Tibial nerve (tissue), 3 donors: ENCODE results near the gene CYP4F8.

ENCODE experiments used
- POLR2A ChIP-seq, 2 donors: fragments of 450-650 bp; IDR thresholded peaks; one replicate each; pipeline ENCODE4 v1.6.1; 2017; ENCODE audit warnings: antibody characterized with exemption in 2 of 2, mild to moderate bottlenecking in 2 of 2, moderate library complexity in 2 of 2
- TF ChIP-seq, protein P1 (sequence below), 5 experiments: fragments of 200-600 bp in 3 of 5; fragments of 450-650 bp in 2 of 5; sonication (generic) in 3 of 5; IDR thresholded peaks; one replicate each; pipeline ENCODE4 v1.5.1; 2016 to 2019; ENCODE audit warnings: antibody characterized with exemption in 5 of 5, mild to moderate bottlenecking in 3 of 5, moderate library complexity in 2 of 5

DNA sequence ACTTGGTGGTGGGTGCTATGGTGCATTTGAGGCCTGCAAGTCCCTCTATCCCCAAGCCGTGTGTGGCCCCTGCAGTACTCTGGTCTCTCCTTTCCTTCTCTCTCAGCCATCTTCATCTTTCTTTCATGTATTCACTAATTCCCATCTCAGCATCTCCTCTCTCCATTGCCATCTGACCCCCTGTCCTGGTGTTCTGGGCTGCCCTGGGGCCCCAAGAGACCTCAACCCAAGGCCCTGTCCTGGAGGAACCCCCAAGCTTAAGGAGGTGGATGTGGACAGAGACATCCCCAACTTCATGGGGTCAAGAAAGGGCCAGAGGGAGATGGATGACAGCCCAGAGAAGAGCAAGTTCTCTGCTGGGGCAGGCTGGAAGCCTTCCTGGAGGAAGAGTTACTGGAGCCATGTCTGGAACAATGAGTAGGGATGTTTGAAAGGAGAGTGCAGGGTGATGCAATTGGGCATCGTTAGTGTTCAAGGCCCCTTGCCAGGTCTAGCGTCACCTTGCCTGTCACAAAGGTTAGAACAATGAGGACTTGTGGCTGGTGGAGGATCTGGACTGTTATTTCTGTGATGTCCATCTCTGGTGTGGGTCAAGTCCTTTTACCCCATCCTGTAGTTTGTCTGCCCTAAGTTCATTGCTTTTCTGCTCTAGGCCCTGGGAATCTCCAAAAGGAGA is 29.2 kb downstream of the CYP4F8 start:
- TF ChIP-seq, protein P1, sequence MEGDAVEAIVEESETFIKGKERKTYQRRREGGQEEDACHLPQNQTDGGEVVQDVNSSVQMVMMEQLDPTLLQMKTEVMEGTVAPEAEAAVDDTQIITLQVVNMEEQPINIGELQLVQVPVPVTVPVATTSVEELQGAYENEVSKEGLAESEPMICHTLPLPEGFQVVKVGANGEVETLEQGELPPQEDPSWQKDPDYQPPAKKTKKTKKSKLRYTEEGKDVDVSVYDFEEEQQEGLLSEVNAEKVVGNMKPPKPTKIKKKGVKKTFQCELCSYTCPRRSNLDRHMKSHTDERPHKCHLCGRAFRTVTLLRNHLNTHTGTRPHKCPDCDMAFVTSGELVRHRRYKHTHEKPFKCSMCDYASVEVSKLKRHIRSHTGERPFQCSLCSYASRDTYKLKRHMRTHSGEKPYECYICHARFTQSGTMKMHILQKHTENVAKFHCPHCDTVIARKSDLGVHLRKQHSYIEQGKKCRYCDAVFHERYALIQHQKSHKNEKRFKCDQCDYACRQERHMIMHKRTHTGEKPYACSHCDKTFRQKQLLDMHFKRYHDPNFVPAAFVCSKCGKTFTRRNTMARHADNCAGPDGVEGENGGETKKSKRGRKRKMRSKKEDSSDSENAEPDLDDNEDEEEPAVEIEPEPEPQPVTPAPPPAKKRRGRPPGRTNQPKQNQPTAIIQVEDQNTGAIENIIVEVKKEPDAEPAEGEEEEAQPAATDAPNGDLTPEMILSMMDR (IDR thresholded peaks at IDR 0.05) = no peak
- no peak for TF ChIP-seq POLR2A (IDR thresholded peaks at IDR 0.05)
